ENCODE results near the gene DDRGK1.

Gene DDRGK1

DNA sequence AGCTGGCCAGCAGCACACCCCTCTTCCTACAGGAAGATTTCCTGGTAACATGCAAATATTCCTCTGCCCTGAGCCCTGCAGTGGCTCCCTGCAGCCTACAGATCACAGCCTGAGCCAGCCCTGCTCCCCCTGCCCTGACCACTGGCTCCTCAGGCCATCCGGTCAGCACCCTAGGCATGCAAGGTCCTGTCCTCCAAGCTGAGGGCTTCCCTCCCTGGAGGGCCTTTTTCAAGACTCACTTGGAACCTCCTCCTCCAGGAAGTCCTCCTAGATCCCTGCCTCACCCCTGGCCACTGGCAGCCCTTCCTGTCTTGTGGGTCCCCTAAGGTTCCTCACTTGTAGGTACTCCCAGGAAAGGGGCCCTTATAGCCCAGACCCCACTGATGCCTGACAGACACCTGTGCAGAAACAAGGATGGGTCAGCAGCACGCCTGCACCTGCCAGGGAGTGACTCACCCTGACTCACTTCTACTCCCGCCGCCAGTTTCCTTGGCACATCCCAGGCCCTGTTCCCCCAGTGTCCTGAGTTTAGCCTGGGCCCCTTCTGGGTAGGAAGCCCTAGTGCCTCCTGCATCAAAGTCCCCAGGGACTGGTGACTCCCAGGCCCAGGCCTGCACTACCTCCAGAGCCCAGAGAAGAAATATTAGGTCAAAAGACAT lies 31.3 kb upstream of the DDRGK1 start:
- DNase-seq (ENCODE audit: low read depth, low spot score): no peak

DNA sequence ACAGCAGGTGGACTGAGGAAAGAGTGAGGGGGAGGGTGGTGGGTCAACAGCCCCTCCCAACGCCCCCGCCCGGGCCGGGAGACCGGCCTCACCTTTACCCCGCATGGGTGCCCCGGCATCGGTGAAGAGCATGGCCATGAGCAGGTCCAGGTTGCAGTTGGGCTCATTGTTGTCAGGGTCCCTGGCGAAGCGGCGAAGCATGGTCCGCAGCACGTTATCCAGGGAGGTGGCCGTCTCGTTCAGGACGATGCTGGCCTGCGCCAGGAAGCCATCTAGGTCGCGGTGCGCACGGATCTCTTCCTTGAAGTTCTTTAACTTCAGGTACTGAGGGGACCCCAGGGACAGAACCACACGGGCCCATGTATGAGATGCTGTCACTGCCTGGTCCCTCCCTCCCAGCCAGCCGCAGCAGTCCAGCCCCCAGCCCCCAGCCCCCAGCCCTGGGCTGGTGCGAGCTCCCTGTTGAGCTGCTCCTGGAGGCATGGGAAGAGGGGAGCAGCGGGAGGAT lies 29.6 kb upstream of the DDRGK1 start:
- DNase-seq (ENCODE audit: low read depth, low spot score): no peak

DNA sequence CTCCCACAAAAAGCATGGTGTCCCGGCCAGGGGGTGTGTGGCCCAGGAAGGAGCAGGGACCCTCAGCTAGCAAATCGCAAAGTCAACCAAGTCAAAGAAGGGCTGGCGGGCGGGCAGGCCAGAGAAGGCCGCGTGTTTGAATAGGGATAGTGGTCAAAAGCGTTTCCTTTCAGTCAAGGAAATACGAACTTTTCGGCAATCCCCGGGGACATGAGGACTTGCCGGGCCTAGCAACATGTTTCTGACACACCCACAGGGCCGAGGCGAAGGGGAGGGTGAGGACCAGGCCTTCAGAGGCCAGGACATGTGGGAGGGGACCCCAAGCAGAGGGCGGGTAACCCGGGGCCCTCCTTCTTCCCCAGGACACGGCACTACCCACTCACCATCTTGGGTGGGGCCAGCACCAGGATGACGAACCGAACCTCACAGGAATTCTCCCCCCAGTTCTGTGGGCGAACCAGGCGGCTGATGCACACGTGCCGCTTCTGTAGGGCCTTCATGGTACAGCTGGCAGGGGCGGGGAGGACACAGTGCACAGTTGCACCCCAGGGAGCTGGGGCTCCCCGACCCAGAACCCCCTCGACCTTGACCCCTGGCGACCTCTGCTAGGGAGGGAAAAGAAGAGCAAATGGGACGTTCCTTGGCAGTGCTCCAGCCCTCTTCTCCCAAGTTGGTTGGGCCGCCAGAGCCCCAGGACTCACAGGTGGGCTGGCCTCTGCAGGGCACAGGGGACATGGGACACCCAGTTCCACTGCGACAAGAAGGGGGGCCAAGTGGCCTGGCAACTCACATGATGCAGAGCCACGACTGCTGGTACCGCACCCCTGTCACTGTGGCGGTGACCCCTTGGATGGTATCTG lies 28.9 kb upstream of the DDRGK1 start:
- DNase-seq (ENCODE audit: low read depth, low spot score): no peak

GRCh38 chr20:3231889-3232588 lies 27.6 kb upstream of the DDRGK1 start:
- DNase-seq (ENCODE audit: low read depth, low spot score): no peak

GRCh38 chr20:3231116-3231515 lies 26.6 kb upstream of the DDRGK1 start:
- no peak for DNase-seq (ENCODE audit: low read depth, low spot score)

DNA sequence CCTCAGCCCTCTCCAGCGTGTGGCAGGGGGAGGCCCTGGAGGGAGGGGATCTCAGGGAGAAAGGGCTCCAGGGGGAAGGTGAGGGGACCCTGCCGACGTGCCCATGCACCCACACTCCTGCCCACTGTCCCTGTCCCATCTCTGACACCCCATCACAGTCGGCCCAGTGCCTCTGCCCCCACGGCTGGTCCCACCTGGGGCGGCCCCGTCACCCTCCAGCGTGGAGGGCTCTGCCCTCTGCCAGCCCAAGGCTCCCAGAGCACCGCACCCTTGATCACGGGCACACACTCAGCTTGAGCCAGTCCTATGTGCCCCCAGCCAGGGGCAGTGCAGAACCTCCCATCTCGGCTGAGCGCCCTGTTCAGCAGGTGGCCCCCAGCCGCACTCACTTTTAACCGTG lies 25.3 kb upstream of the DDRGK1 start:
- no peak for DNase-seq (ENCODE audit: low read depth, low spot score)

GRCh38 chr20:3229158-3229557 lies 24.7 kb upstream of the DDRGK1 start:
- no peak for DNase-seq (ENCODE audit: low read depth, low spot score)

DNA sequence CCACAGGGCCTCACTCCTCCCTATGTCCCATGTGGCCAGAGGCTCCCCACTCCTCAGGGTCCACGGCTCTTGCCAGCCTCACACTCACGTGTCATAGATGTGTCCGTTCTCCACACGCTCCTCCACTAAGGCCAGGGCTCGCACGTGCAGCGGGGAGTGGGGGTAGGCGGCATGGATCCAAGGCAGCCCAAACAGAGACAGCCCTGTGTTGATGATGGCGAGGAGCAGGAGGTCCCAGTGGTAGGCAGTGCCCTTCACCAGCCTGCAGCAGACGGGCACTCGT lies 24.2 kb upstream of the DDRGK1 start:
- DNase-seq (ENCODE audit: low read depth, low spot score): no peak

DNA sequence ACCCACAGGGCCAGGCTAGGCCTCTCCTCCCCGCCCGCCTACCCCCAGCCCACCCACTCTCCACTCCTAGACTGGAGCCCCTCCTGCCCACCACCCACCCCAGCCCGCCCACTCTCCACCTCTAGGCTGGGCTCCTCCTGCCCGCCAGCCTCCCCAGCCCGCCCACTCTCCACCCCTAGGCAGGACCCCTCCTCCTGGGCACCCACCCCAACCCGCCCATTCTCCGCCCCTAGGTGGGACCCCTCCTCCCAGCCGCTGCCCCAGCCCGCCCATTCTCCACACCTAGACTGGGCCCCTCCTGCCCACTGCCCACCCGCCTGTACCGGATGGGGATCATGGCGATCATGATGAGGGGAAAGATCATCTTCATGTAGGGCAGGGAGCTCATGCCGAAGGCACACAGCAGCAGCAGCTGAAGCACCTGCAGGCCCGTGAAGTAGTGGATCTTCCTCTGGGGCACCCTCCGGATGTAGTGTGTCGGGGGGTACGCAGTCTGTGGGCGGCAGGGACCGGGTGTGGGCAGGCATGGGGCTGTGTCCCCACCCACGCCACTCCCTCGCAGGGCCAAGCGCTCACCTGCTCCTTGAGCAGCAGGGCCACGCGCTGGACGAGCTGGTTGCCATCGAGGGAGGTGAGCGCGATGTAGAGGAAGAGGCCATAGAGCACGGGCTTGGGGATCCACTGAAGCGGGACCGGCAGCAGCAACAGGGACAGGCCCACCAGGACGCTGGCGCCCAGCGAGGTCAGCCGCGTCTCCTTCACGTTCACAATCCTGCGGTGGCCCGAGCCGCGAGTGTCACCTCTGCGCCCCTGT lies 23.7 kb upstream of the DDRGK1 start:
- DNase-seq (ENCODE audit: low read depth, low spot score): no peak

DNA sequence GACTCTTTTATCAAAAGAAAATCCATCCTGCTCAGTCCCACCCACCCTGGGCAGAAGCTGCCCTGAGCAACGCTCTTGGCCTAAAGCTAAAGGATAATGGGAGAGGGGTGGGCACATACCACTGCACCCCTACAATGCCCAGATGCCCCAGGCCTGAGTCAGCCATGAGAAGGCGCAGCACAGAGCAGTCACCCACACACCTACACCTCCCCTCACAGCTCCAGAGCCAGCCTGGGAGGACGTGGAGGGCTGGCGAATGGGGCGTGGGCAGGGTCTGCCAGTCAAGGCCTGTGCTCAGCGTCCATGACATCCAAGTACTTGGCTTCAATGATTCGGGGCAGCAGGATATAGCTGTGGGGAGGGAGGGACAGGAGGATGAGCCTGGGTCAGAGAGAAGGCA lies 23.0 kb upstream of the DDRGK1 start:
- no peak for DNase-seq (ENCODE audit: low read depth, low spot score)

DNA sequence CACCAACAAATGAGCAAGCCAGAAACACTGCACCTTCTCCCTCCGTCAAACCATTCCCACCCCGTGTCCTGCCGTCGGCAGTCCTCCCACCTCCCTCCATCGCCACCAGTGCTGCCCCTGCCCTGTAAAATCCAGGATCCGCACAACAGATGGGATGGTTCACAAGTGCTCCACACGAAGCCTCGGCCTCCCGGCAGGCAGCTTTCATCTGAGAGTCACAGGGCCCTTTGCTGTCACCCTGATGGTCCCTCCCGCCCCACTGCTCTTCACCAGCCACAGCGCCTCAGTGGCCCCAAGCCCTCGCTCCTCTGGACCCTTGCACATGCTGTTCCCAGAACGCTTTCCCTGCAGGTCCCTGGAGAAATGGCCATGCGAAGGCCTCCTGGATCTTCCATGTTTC lies 22.4 kb upstream of the DDRGK1 start:
- no peak for DNase-seq (ENCODE audit: low read depth, low spot score)

DNA sequence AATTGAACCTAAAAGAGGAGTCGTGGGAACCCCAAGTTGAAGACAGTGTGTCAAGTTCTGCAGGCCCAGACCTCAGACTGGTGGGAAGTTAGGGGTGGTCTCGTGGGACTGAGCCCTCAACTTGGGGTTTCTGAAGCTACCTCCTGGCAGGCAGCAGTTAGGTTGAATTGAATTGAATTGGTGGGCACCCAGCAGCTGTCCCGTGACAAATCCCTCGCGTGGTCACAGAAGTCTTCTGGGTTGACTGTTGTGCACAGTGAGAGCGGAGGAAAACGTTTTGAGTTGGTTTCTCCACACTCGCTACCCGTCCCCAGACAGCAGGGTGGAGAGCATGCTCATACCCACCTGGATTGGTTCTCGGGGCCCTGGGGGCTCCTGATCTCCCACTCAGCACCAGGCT lies 21.6 kb upstream of the DDRGK1 start:
- DNase-seq (ENCODE audit: low read depth, low spot score): no peak

GRCh38 chr20:3224681-3225421 lies 20.4 kb upstream of the DDRGK1 start:
- no peak for DNase-seq (ENCODE audit: low read depth, low spot score)

DNA sequence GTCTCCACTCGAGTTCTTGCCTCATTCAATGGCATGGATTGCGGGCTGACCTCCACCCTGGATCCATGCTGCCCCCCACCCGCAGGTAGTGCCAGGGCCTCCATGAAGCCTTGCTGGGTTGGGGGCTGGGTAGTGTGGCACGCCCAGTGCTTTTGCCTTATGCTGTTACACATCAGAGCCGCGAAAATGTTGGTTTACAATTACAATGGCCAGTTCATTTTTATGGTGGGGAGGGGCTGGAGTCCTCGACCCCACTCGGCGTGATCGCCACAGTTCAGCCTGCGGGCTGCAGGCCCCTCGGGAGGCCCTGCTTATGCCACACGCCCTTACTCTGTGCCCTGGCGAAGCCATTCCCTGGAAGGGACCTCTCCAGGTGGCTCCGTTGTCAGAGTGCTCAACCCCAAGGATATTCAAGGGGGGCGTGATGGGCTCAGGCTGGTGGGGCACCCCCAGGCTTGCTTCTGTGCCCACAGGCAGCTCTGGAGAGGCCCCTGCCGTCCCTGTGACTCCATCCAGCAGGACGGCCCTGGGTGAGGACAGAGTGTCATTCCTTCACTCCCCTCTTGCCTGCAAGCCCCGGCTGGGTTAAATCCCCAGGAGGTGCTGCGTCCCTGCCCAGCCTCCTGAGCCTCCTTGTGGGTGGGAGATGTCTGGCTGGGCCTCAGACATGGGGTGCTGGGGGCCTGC lies 19.7 kb upstream of the DDRGK1 start:
- no peak for DNase-seq (ENCODE audit: low read depth, low spot score)

DNA sequence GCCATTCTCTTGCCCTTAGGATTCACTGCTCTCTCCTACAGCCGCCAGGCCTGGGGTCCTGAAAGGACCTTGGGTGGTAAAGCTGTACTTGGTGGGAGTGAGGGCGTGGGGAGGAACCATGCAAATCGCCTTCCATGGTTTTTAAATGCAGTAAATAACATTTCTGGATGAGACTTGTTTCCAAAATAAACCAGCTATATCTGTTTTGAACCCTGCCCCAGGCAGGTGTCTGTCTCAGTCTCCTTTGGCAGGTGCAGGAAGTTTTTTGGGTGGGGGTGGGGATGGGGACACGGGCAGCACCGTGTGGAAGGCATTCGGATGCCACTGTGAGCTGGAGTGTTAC lies 19.1 kb upstream of the DDRGK1 start:
- DNase-seq (ENCODE audit: low read depth, low spot score): no peak

GRCh38 chr20:3222635-3223600 lies 18.4 kb upstream of the DDRGK1 start:
- DNase-seq (ENCODE audit: low read depth, low spot score): no peak

- no peak for DNase-seq (ENCODE audit: low read depth, low spot score)
These were observed 17.1 kb upstream of the DDRGK1 start for GRCh38 chr20:3221398-3222226.

DNA sequence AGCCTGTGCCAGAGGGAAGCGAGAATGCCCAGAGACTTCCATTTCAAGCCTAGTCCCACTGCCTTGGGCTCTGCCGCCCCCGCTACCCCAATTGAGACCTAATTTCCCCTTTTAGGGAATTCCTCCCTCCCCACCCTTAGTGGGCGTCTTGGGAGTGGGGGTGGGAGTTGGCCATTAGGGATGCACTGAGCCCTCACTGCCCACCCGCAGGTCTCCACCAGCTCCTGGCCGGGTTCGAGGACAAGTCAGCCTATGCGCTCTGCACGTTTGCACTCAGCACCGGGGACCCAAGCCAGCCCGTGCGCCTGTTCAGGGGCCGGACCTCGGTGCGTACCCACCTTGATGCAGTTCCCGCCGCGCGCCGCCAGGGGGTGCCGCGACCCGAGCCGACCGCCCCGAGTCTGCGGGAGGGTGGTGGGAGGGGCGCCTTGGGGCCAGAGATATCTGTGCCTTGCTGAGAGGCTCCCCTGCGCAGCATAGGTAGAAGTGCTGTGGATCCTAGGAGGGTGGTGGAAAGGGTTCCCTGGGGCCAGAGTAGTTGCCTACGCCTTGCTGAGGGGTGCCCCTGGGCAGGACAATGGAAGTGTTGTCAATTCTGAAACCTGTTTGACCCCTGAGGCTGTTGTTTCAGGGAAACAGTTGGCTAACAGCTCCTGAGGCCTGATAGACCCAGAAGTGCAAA lies 14.0 kb upstream of the DDRGK1 start:
- no peak for DNase-seq (ENCODE audit: low read depth, low spot score)
